Stomach (tissue), 4 donors: ENCODE measurements around the gene COIL.

Experiments
- EP300 ChIP-seq: sonication (generic); formaldehyde crosslinking; IDR thresholded peaks from one replicate; pipeline ENCODE4 v1.6.1; 2017; ENCODE audit warnings: antibody characterized with exemption
- TF ChIP-seq, protein P1 (sequence below), 7 experiments: fragments of 450-650 bp in 4 of 7; fragments of 200-600 bp in 3 of 7; sonication (generic) in 3 of 7; IDR thresholded peaks; one replicate each; pipeline ENCODE4 v1.5.1; 2016 to 2019; ENCODE audit warnings: antibody characterized with exemption in 7 of 7, control low read depth in 2 of 7, mild to moderate bottlenecking in 1 of 7

DNA sequence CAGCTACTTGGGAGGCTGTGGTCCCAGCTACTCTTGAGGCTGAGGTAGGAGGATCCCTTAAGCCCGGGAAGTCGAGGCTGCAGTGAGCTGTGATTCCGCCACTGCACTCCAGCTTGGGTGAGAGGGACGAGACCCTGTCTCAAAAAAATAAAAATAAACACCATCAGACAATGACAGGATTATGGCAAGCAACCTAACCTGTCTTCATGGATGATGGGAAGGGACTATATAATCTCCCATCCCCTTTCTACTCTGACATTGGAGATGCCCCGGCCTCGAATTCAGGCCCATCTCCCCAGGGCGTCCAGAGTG is 47.9 kb downstream of the COIL start:
- no peak for TF ChIP-seq EP300
- TF ChIP-seq, protein P1, sequence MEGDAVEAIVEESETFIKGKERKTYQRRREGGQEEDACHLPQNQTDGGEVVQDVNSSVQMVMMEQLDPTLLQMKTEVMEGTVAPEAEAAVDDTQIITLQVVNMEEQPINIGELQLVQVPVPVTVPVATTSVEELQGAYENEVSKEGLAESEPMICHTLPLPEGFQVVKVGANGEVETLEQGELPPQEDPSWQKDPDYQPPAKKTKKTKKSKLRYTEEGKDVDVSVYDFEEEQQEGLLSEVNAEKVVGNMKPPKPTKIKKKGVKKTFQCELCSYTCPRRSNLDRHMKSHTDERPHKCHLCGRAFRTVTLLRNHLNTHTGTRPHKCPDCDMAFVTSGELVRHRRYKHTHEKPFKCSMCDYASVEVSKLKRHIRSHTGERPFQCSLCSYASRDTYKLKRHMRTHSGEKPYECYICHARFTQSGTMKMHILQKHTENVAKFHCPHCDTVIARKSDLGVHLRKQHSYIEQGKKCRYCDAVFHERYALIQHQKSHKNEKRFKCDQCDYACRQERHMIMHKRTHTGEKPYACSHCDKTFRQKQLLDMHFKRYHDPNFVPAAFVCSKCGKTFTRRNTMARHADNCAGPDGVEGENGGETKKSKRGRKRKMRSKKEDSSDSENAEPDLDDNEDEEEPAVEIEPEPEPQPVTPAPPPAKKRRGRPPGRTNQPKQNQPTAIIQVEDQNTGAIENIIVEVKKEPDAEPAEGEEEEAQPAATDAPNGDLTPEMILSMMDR (IDR thresholded peaks at IDR 0.05): no peak
